T-helper 1 cell (primary cell): Measurements from ENCODE around the gene TMEM39A.

ENCODE experiments used
- DNase-seq, 5 donors: peaks; one replicate each; pipeline ENCODE4 v3.0.0-alpha.2; 2012 to 2020

TMEM39A gene

GRCh38 chr3:119395923-119396358 is 67.5 kb downstream of the TMEM39A start:
- peak in 1 of 5 donors; percentile 8 for DNase-seq

DNA sequence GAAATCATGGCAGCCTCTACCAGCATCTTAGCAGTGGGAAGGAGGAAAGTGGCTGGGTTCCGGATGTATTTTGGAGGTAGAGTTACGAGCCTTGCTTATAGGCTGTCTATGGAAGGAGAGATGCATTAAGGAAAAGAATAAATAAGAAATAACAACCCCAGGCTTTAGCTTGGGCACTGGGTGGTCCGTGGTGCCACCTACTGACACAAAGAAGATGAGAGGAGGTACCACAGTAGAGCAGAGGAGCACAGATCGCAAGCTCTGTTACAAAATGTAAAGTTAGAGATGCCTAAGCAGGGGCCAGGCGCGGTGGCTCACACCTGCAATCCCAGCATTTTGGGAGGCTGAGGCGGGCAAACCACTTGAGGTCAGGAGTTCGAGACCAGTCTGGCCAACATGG is 74.8 kb downstream of the TMEM39A start:
- no peak for DNase-seq

GRCh38 chr3:119382134-119382533 is 81.3 kb downstream of the TMEM39A start:
- DNase-seq, result no peak

- DNase-seq, result no peak
Measured at GRCh38 chr3:119380697-119381096, 82.7 kb downstream of the TMEM39A start.
